Raji (cell line): ENCODE data around the gene DCANP1.
A peak's percentile ranks its signal among the peaks of the same experiment; 100 is the strongest.

Experiments used
- POLR2A ChIP-seq: IDR thresholded peaks from 2 replicates; pipeline ENCODE4 v1.6.1; 2011; ENCODE audit warnings: low read depth, low read length, control low read depth; ENCODE audit not compliant: insufficient read depth

Gene DCANP1

GRCh38 chr5:135426102-135427082 lies 20.8 kb downstream of the DCANP1 start:
- no peak for TF ChIP-seq POLR2A

GRCh38 chr5:135425641-135426040 lies 21.5 kb downstream of the DCANP1 start:
- TF ChIP-seq POLR2A, result no peak

- TF ChIP-seq POLR2A, result no peak
Observed at GRCh38 chr5:135423846-135424168, 23.3 kb downstream of the DCANP1 start.

GRCh38 chr5:135423146-135423845 lies 23.9 kb downstream of the DCANP1 start:
- TF ChIP-seq POLR2A, result no peak

- TF ChIP-seq POLR2A, result no peak
Observed at GRCh38 chr5:135422419-135422818, 24.7 kb downstream of the DCANP1 start.

- TF ChIP-seq POLR2A, result no peak
Observed at GRCh38 chr5:135417083-135417482, 30.1 kb downstream of the DCANP1 start.

- TF ChIP-seq POLR2A, result no peak
Observed at GRCh38 chr5:135405082-135405481, 42.1 kb downstream of the DCANP1 start.

GRCh38 chr5:135402031-135402430 lies 45.1 kb downstream of the DCANP1 start:
- TF ChIP-seq POLR2A, result no peak

- TF ChIP-seq POLR2A, result no peak
Observed at GRCh38 chr5:135400866-135401265, 46.3 kb downstream of the DCANP1 start.

- no peak for TF ChIP-seq POLR2A
Observed at GRCh38 chr5:135399794-135400542, 47.2 kb downstream of the DCANP1 start.

GRCh38 chr5:135398855-135399793 lies 48.0 kb downstream of the DCANP1 start, which contains the start of gene MACROH2A1:
TSS of gene MACROH2A1 (minus strand) at chr5:135399231. CDS start at chr5:135389093, 10,138 bp downstream.
- TF ChIP-seq POLR2A, result peak; percentile 84

- 0 out of 2 replicates have a peak, but pooled peaks have one; percentile 23 for TF ChIP-seq POLR2A
Observed at GRCh38 chr5:135398160-135398854, 48.8 kb downstream of the DCANP1 start.

GRCh38 chr5:135397084-135397483 lies 50.1 kb downstream of the DCANP1 start:
- no peak for TF ChIP-seq POLR2A
